ENCODE data around the gene OR9Q1.

OR9Q1 gene

DNA sequence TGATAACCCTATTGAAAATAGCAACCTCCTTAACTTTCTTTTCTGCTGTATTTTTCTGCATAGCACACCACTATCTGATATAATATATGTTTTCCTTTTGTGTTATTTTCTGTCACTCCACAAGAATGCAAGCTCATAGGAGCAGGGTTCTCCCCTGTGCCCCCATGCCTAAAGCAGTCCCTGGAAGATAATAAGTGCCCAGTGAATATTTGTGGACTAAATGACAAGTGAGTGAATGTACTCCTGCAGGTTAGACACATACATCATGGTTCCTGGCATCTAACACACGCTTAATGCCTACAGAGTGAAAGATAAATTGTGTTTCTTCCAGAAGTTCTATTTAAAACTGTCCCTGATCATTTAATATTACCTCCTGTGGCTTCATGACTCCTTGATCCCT, 141.3 kb downstream of the OR9Q1 start:
- Histone ChIP-seq H3K4me1 (ENCODE audit: control insufficient read depth in 5 of 5, insufficient read depth in 5 of 5, low read length in 5 of 5) (no peaks in the 10 kb centered on the region), H3K27ac (ENCODE audit: low read depth, low read length) (no peak overlapping the region), H3K9ac (ENCODE audit: low read length in 5 of 5) (no peak overlapping the region), H3K27me3 (ENCODE audit: control insufficient read depth in 5 of 5, insufficient read depth in 4 of 5, low read length in 5 of 5) (no peaks in the 10 kb centered on the region), H3K9me3 (ENCODE audit: control insufficient read depth in 5 of 5, low read length in 5 of 5) (peaks cover 0 to under 1% (median 0%) of the 10 kb centered on the region in 5 donors), H3K36me3 (ENCODE audit: control insufficient read depth in 5 of 5, insufficient read depth in 5 of 5, low read length in 5 of 5) (no peaks in the 10 kb centered on the region), H3K4me3 (ENCODE audit: low read depth in 1 of 5, low read length in 5 of 5) (no peak overlapping the region)

- no peak overlapping the region for H3K27ac ChIP-seq (ENCODE audit: low read depth, low read length)
- no peaks in the 10 kb centered on the region for H3K36me3 ChIP-seq (ENCODE audit: control insufficient read depth in 5 of 5, insufficient read depth in 5 of 5, low read length in 5 of 5)
- no peaks in the 10 kb centered on the region for H3K4me1 ChIP-seq (ENCODE audit: control insufficient read depth in 5 of 5, insufficient read depth in 5 of 5, low read length in 5 of 5)
Measured at GRCh38 chr11:58165504-58166106, 141.9 kb downstream of the OR9Q1 start.

GRCh38 chr11:58177409-58178054, 153.9 kb downstream of the OR9Q1 start:
- Histone ChIP-seq H3K36me3 (ENCODE audit: control insufficient read depth in 5 of 5, insufficient read depth in 5 of 5, low read length in 5 of 5) (no peaks in the 10 kb centered on the region), H3K27me3 (ENCODE audit: control insufficient read depth in 5 of 5, insufficient read depth in 4 of 5, low read length in 5 of 5) (peaks cover 0 to 5% (median 0%) of the 10 kb centered on the region in 5 donors), H3K4me1 (ENCODE audit: control insufficient read depth in 5 of 5, insufficient read depth in 5 of 5, low read length in 5 of 5) (no peaks in the 10 kb centered on the region)

More at GRCh38 chr11:58165504-58166106, 141.9 kb downstream of the OR9Q1 start:
- H3K9ac ChIP-seq (ENCODE audit: low read length in 5 of 5), result no peak overlapping the region
- no peak overlapping the region for H3K4me3 ChIP-seq (ENCODE audit: low read depth in 1 of 5, low read length in 5 of 5)
- no peaks in the 10 kb centered on the region for H3K9me3 ChIP-seq (ENCODE audit: control insufficient read depth in 5 of 5, low read length in 5 of 5)
- no peaks in the 10 kb centered on the region for H3K27me3 ChIP-seq (ENCODE audit: control insufficient read depth in 5 of 5, insufficient read depth in 4 of 5, low read length in 5 of 5)

DNA sequence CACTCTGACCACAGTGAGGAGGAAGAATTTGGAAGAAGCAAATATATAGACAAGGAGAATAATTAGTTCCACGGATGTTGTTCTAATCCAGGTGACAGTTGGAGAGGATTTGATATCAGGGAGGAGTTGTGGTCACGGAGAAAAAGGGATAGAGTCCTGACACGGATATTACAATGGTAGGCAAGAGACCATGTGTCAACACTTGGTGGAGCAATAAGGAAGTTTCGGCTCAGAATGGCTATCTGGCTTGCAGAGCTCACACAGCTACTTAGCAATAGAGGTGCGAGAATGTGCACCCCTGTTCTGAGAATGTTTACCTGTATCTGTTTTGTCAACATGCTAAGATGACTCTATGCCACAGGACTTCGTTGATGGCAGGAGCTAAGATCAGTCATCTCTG, 154.8 kb downstream of the OR9Q1 start:
- Histone ChIP-seq H3K27ac (ENCODE audit: low read depth, low read length) (no peak overlapping the region), H3K27me3 (ENCODE audit: control insufficient read depth in 5 of 5, insufficient read depth in 4 of 5, low read length in 5 of 5) (peaks cover 0 to 4% (median 0%) of the 10 kb centered on the region in 5 donors), H3K36me3 (ENCODE audit: control insufficient read depth in 5 of 5, insufficient read depth in 5 of 5, low read length in 5 of 5) (no peaks in the 10 kb centered on the region), H3K4me1 (ENCODE audit: control insufficient read depth in 5 of 5, insufficient read depth in 5 of 5, low read length in 5 of 5) (no peaks in the 10 kb centered on the region), H3K9ac (ENCODE audit: low read length in 5 of 5) (no peak overlapping the region), H3K9me3 (ENCODE audit: control insufficient read depth in 5 of 5, low read length in 5 of 5) (peaks cover 0 to 2% (median 0%) of the 10 kb centered on the region in 5 donors), H3K4me3 (ENCODE audit: low read depth in 1 of 5, low read length in 5 of 5) (no peak overlapping the region)

More at GRCh38 chr11:58177409-58178054, 153.9 kb downstream of the OR9Q1 start:
- H3K9ac ChIP-seq (ENCODE audit: low read length in 5 of 5), result no peak overlapping the region
- H3K4me3 ChIP-seq (ENCODE audit: low read depth in 1 of 5, low read length in 5 of 5), result no peak overlapping the region
- H3K27ac ChIP-seq (ENCODE audit: low read depth, low read length), result no peak overlapping the region
- H3K9me3 ChIP-seq (ENCODE audit: control insufficient read depth in 5 of 5, low read length in 5 of 5), result no peaks in the 10 kb centered on the region

DNA sequence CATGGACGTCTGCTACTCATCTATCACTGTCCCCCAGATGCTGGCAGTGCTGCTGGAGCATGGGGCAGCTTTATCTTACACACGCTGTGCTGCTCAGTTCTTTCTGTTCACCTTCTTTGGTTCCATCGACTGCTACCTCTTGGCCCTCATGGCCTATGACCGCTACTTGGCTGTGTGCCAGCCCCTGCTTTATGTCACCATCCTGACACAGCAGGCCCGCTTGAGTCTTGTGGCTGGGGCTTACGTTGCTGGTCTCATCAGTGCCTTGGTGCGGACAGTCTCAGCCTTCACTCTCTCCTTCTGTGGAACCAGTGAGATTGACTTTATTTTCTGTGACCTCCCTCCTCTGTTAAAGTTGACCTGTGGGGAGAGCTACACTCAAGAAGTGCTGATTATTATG, 156.0 kb downstream of the OR9Q1 start:
- Histone ChIP-seq H3K9ac (ENCODE audit: low read length in 5 of 5) (no peak overlapping the region), H3K36me3 (ENCODE audit: control insufficient read depth in 5 of 5, insufficient read depth in 5 of 5, low read length in 5 of 5) (no peaks in the 10 kb centered on the region), H3K27ac (ENCODE audit: low read depth, low read length) (no peak overlapping the region), H3K27me3 (ENCODE audit: control insufficient read depth in 5 of 5, insufficient read depth in 4 of 5, low read length in 5 of 5) (no peaks in the 10 kb centered on the region), H3K4me1 (ENCODE audit: control insufficient read depth in 5 of 5, insufficient read depth in 5 of 5, low read length in 5 of 5) (no peaks in the 10 kb centered on the region), H3K4me3 (ENCODE audit: low read depth in 1 of 5, low read length in 5 of 5) (no peak overlapping the region), H3K9me3 (ENCODE audit: control insufficient read depth in 5 of 5, low read length in 5 of 5) (peaks cover 0 to 2% (median 0%) of the 10 kb centered on the region in 5 donors)

DNA sequence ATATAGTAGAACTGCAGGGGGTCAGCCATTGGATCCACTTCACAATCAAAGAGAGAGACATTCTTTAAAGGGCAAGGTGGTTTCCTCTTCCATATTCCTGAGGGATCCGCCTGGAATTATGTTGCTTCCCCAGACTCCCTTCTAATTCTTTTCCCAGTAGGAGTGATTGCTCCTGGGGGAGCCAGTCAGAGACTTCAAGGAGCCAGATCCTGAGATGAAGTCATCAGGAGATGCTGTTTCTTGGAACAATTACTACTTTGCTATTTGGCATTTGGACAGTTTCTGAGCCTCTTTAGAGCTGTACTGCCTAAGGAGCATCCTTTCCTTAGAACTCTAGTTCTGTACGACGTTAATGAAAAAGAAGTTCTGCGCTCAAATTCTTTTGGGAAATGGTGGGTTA, 163.3 kb downstream of the OR9Q1 start:
- no peaks in the 10 kb centered on the region for H3K27me3 ChIP-seq (ENCODE audit: control insufficient read depth in 5 of 5, insufficient read depth in 4 of 5, low read length in 5 of 5)
- no peak overlapping the region for H3K4me3 ChIP-seq (ENCODE audit: low read depth in 1 of 5, low read length in 5 of 5)
- H3K9ac ChIP-seq (ENCODE audit: low read length in 5 of 5), result no peak overlapping the region
- H3K4me1 ChIP-seq (ENCODE audit: control insufficient read depth in 5 of 5, insufficient read depth in 5 of 5, low read length in 5 of 5), result peaks cover 0 to 13% (median 0%) of the 10 kb centered on the region in 5 donors
- no peak overlapping the region for H3K27ac ChIP-seq (ENCODE audit: low read depth, low read length)
- peaks cover 0 to 2% (median 0%) of the 10 kb centered on the region in 5 donors for H3K9me3 ChIP-seq (ENCODE audit: control insufficient read depth in 5 of 5, low read length in 5 of 5)
- H3K36me3 ChIP-seq (ENCODE audit: control insufficient read depth in 5 of 5, insufficient read depth in 5 of 5, low read length in 5 of 5), result no peaks in the 10 kb centered on the region

DNA sequence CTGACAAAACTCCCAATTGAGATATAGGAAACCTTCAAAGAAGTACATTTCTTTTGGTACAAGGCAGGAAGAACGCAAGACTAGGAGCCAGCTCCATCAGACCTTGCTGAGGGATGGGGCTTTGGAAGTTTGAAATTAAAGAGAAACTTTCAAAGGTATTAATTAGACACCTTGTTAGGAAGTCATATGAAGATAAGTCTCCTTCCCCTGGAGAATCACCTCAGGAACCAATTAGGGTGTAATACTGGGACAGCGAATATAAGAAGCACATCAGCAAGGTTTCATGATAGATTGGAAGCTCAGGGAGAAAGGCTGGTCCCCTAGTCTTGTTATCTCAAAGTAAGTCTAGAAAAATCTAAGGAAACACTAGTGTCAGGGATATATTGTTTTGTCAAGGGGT, 165.1 kb downstream of the OR9Q1 start, which contains the start of gene OR9Q2:
Gene OR9Q2 (plus strand): TSS at position 301 of the 400 bp plus-strand sequence. CDS start 1,421 bp downstream, outside the sequence.
- no peaks in the 10 kb centered on the region for H3K27me3 ChIP-seq (ENCODE audit: control insufficient read depth in 5 of 5, insufficient read depth in 4 of 5, low read length in 5 of 5)
- H3K27ac ChIP-seq (ENCODE audit: low read depth, low read length), result no peak within 1 kb of the TSS
- H3K36me3 ChIP-seq (ENCODE audit: control insufficient read depth in 5 of 5, insufficient read depth in 5 of 5, low read length in 5 of 5), result no peaks in the 10 kb centered on the region
- peaks cover 0 to 13% (median 0%) of the 10 kb centered on the region in 5 donors for H3K4me1 ChIP-seq (ENCODE audit: control insufficient read depth in 5 of 5, insufficient read depth in 5 of 5, low read length in 5 of 5)
- no peaks in the 10 kb centered on the region for H3K9me3 ChIP-seq (ENCODE audit: control insufficient read depth in 5 of 5, low read length in 5 of 5)
- no peak within 1 kb of the TSS for H3K4me3 ChIP-seq (ENCODE audit: low read depth in 1 of 5, low read length in 5 of 5)
- no peak within 1 kb of the TSS for H3K9ac ChIP-seq (ENCODE audit: low read length in 5 of 5)

- no peak overlapping the region for H3K9ac ChIP-seq (ENCODE audit: low read length in 5 of 5)
- H3K36me3 ChIP-seq (ENCODE audit: control insufficient read depth in 5 of 5, insufficient read depth in 5 of 5, low read length in 5 of 5), result no peaks in the 10 kb centered on the region
- peaks cover 0 to 7% (median 0%) of the 10 kb centered on the region in 5 donors for H3K9me3 ChIP-seq (ENCODE audit: control insufficient read depth in 5 of 5, low read length in 5 of 5)
- H3K4me3 ChIP-seq (ENCODE audit: low read depth in 1 of 5, low read length in 5 of 5), result no peak overlapping the region
- H3K27me3 ChIP-seq (ENCODE audit: control insufficient read depth in 5 of 5, insufficient read depth in 4 of 5, low read length in 5 of 5), result no peaks in the 10 kb centered on the region
- H3K27ac ChIP-seq (ENCODE audit: low read depth, low read length), result no peak overlapping the region
- H3K4me1 ChIP-seq (ENCODE audit: control insufficient read depth in 5 of 5, insufficient read depth in 5 of 5, low read length in 5 of 5), result peaks cover 0 to 6% (median 0%) of the 10 kb centered on the region in 5 donors
Measured at GRCh38 chr11:58192229-58192628, 168.5 kb downstream of the OR9Q1 start.

DNA sequence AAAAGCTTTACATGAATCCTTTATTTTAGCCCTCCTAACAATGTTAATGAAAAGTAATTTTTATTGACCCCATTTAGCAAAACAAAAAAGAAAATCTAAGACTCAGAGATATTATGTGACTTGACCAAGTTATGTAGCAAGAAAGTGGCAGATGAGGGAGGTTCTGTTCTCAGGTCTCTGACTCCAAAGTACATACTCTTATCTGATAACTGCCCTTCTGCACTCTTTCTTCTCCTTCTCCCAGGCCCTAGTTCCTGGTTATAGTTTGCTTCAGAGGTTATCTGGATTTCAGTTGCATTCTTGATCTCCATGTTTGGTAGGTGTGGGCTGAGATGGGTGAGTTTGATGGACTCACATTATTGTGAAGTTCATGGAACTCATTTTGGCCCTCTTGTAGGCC, 169.7 kb downstream of the OR9Q1 start:
- Histone ChIP-seq H3K4me1 (ENCODE audit: control insufficient read depth in 5 of 5, insufficient read depth in 5 of 5, low read length in 5 of 5) (peaks cover 0 to 6% (median 0%) of the 10 kb centered on the region in 5 donors), H3K4me3 (ENCODE audit: low read depth in 1 of 5, low read length in 5 of 5) (no peak overlapping the region), H3K9me3 (ENCODE audit: control insufficient read depth in 5 of 5, low read length in 5 of 5) (peaks cover 0 to 13% (median 5%) of the 10 kb centered on the region in 5 donors), H3K27ac (ENCODE audit: low read depth, low read length) (no peak overlapping the region), H3K9ac (ENCODE audit: low read length in 5 of 5) (no peak overlapping the region), H3K27me3 (ENCODE audit: control insufficient read depth in 5 of 5, insufficient read depth in 4 of 5, low read length in 5 of 5) (no peaks in the 10 kb centered on the region), H3K36me3 (ENCODE audit: control insufficient read depth in 5 of 5, insufficient read depth in 5 of 5, low read length in 5 of 5) (no peaks in the 10 kb centered on the region)

- Histone ChIP-seq H3K9ac (ENCODE audit: low read length in 5 of 5) (no peak overlapping the region), H3K4me1 (ENCODE audit: control insufficient read depth in 5 of 5, insufficient read depth in 5 of 5, low read length in 5 of 5) (no peaks in the 10 kb centered on the region), H3K36me3 (ENCODE audit: control insufficient read depth in 5 of 5, insufficient read depth in 5 of 5, low read length in 5 of 5) (no peaks in the 10 kb centered on the region), H3K9me3 (ENCODE audit: control insufficient read depth in 5 of 5, low read length in 5 of 5) (peaks cover 0 to 13% (median 5%) of the 10 kb centered on the region in 5 donors), H3K27me3 (ENCODE audit: control insufficient read depth in 5 of 5, insufficient read depth in 4 of 5, low read length in 5 of 5) (no peaks in the 10 kb centered on the region), H3K27ac (ENCODE audit: low read depth, low read length) (no peak overlapping the region), H3K4me3 (ENCODE audit: low read depth in 1 of 5, low read length in 5 of 5) (no peak overlapping the region)
Measured at GRCh38 chr11:58195939-58196338, 172.3 kb downstream of the OR9Q1 start.

Data from subcutaneous abdominal adipose tissue (tissue), 5 donors.